HG02759 (cell line): ENCODE results near the gene RTN4.
"Not testable (repeated sequence)": the region's sequence is repeated elsewhere in the genome, so short reads cannot be mapped to it uniquely, and the experiment has no call there.

ENCODE experiments used
- ATAC-seq: cut with Tn5 transposase; IDR thresholded peaks from one replicate; pipeline ENCODE4 v1.9.1; 2021; ENCODE audit warnings: mild to moderate bottlenecking, moderate library complexity; ENCODE audit not compliant: unreplicated experiment

Gene RTN4

GRCh38 chr2:55011831-55012671 is 38.2 kb downstream of the RTN4 start:
- ATAC-seq, result no peak

GRCh38 chr2:55010915-55011314 is 39.3 kb downstream of the RTN4 start:
- ATAC-seq, result no peak

GRCh38 chr2:55010149-55010591 is 40.1 kb downstream of the RTN4 start:
- peak; percentile 91 for ATAC-seq

- peak; percentile 18 for ATAC-seq
Observed at GRCh38 chr2:55009277-55010060, 40.8 kb downstream of the RTN4 start.

- ATAC-seq, result no peak
Observed at GRCh38 chr2:55006306-55006705, 43.9 kb downstream of the RTN4 start.

- ATAC-seq, result no peak
Observed at GRCh38 chr2:55003706-55004639, 46.3 kb downstream of the RTN4 start.

- ATAC-seq, result no peak
Observed at GRCh38 chr2:55001716-55002115, 48.5 kb downstream of the RTN4 start.

- ATAC-seq, result no peak
Observed at GRCh38 chr2:55000341-55000740, 49.9 kb downstream of the RTN4 start.

- ATAC-seq, result no peak
Observed at GRCh38 chr2:54999182-54999581, 51.1 kb downstream of the RTN4 start.

- ATAC-seq, result no peak
Observed at GRCh38 chr2:54997826-54998225, 52.4 kb downstream of the RTN4 start.

- ATAC-seq, result peak; percentile 73
Observed at GRCh38 chr2:54995553-54995952, 54.7 kb downstream of the RTN4 start.

GRCh38 chr2:54990694-54991093 is 59.6 kb downstream of the RTN4 start:
- not testable (repeated sequence) for ATAC-seq

GRCh38 chr2:54988612-54989011 is 61.6 kb downstream of the RTN4 start:
- ATAC-seq, result no peak

- no peak for ATAC-seq
Observed at GRCh38 chr2:54986264-54986663, 64.0 kb downstream of the RTN4 start.

- ATAC-seq, result no peak
Observed at GRCh38 chr2:54984476-54984875, 65.8 kb downstream of the RTN4 start.

GRCh38 chr2:54983345-54984220 is 66.7 kb downstream of the RTN4 start:
- ATAC-seq, result no peak

GRCh38 chr2:54981385-54981784 is 68.9 kb downstream of the RTN4 start:
- no peak for ATAC-seq

GRCh38 chr2:54979321-54980044 is 70.8 kb downstream of the RTN4 start:
- ATAC-seq, result no peak

GRCh38 chr2:54977149-54977548 is 73.1 kb downstream of the RTN4 start:
- peak; percentile 95 for ATAC-seq
